ENCODE measurements around the gene FMN1.

DNA sequence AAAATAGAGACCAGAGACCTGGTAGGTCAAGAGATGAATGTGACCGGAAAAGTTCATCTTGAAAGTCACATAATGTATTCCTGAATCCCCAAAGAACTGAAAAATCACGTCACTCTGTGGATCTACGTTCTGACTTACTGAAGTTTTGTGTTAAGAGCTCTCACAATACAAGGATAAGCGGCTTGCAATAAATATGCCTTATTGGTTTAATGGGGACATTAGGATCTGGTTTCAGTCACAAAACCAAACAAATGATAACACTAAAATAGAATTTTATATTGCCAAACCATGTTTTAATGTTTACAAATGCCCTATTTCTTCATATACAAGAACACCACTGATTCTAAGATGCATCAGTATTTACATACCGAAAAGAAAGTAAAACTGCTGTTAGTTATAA is 164.2 kb downstream of the FMN1 start:
- TF ChIP-seq, protein P1, sequence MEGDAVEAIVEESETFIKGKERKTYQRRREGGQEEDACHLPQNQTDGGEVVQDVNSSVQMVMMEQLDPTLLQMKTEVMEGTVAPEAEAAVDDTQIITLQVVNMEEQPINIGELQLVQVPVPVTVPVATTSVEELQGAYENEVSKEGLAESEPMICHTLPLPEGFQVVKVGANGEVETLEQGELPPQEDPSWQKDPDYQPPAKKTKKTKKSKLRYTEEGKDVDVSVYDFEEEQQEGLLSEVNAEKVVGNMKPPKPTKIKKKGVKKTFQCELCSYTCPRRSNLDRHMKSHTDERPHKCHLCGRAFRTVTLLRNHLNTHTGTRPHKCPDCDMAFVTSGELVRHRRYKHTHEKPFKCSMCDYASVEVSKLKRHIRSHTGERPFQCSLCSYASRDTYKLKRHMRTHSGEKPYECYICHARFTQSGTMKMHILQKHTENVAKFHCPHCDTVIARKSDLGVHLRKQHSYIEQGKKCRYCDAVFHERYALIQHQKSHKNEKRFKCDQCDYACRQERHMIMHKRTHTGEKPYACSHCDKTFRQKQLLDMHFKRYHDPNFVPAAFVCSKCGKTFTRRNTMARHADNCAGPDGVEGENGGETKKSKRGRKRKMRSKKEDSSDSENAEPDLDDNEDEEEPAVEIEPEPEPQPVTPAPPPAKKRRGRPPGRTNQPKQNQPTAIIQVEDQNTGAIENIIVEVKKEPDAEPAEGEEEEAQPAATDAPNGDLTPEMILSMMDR (IDR thresholded peaks at IDR 0.05 in 8 of 11, conservative IDR thresholded peaks at IDR 0.05 in 3 of 11) = no peak
- TF ChIP-seq POLR2A (IDR thresholded peaks at IDR 0.05) = no peak
